ENCODE results near the gene PAQR7. TPM values are rescaled to one million over a fixed set of nuclear protein-coding genes. Genes with fewer than 3 reads are reported as not detected.

The PAQR7 gene
- total RNA-seq, 2 donors from 2014 or later = 0.85 to 2.9 TPM

DNA sequence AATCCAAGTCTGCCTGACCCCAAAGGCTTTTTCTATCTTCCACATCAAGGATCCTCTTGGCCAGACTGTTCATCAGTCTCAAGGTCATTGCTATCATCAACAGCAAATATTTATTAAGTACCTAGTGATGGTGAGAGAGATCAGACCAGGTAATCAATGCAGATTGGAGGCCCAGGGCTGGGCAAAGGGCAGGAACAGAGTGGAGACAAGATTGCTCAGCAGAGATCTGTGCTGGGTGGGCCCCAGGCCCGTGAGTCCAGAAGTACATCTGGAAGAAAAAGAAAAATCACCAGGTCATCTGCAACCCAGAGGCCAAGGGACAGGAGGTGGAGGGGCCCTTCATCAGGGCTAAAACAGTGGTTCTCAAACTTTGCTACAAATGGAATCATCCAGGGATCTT, 10.1 kb upstream of the PAQR7 start:
- Histone ChIP-seq H3K27ac (no peak overlapping the region), H3K9me3 (no peaks in the 10 kb centered on the region), H3K36me3 (no peaks in the 10 kb centered on the region), H3K27me3 (no peaks in the 10 kb centered on the region), H3K4me1 (no peaks in the 10 kb centered on the region), H3K4me3 (no peak overlapping the region)
- no peak for DNase-seq (ENCODE audit: low spot score)
- TF ChIP-seq, protein P1, sequence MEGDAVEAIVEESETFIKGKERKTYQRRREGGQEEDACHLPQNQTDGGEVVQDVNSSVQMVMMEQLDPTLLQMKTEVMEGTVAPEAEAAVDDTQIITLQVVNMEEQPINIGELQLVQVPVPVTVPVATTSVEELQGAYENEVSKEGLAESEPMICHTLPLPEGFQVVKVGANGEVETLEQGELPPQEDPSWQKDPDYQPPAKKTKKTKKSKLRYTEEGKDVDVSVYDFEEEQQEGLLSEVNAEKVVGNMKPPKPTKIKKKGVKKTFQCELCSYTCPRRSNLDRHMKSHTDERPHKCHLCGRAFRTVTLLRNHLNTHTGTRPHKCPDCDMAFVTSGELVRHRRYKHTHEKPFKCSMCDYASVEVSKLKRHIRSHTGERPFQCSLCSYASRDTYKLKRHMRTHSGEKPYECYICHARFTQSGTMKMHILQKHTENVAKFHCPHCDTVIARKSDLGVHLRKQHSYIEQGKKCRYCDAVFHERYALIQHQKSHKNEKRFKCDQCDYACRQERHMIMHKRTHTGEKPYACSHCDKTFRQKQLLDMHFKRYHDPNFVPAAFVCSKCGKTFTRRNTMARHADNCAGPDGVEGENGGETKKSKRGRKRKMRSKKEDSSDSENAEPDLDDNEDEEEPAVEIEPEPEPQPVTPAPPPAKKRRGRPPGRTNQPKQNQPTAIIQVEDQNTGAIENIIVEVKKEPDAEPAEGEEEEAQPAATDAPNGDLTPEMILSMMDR (IDR thresholded peaks at IDR 0.05) = no peak

DNA sequence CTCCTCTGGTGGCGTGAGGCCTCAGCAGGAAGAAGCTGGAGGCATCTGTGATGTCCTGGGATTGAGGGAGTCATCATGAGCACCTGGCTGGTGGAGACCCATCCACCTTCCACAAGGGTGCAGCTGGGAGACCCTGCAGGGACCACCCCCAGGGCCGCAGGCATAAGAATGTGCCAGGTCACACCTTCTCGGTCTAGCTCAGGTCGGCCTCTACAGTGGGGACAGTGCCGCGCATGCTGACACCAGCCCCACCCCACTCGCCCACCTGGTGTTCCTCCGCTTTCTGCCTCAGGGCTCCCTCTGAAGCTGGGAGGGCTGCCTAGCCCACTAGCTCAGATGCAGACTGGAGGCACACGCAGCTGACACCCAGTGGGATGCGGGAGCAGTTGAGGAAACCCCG, 5.8 kb upstream of the PAQR7 start:
- Histone ChIP-seq H3K4me3 (no peak overlapping the region), H3K27me3 (no peaks in the 10 kb centered on the region), H3K9me3 (no peaks in the 10 kb centered on the region), H3K27ac (no peak overlapping the region), H3K4me1 (peaks cover 0 to under 1% of the 10 kb centered on the region in 2 donors), H3K36me3 (no peaks in the 10 kb centered on the region)
- DNase-seq (ENCODE audit: low spot score) = no peak
- TF ChIP-seq, protein P1 (IDR thresholded peaks at IDR 0.05) = no peak

DNA sequence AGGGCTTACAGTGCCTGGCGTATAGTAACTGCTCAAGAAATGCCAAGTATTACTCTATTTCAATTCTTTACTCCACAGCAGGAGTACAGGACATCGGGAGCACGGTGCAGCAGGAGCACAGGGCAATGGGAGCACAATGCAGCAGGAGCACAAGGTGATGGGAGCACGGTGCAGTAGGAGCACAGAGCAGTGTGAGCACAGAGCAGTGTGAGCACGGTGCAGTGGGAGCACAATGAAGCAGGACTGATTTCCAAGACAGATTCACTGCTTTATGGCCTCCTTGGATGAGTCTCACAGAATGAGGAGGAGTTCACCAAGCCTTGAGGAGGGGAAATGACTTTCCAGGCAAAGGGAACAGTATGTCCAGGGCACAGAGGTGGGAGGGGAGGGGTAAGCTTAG, 5.0 kb upstream of the PAQR7 start:
- no peaks in the 10 kb centered on the region for H3K27me3 ChIP-seq
- TF ChIP-seq, protein P1 (IDR thresholded peaks at IDR 0.05) = no peak
- no peaks in the 10 kb centered on the region for H3K9me3 ChIP-seq
- no peak overlapping the region for H3K4me3 ChIP-seq
- no peak overlapping the region for H3K27ac ChIP-seq
- no peak for DNase-seq (ENCODE audit: low spot score)
- H3K36me3 ChIP-seq = no peaks in the 10 kb centered on the region
- H3K4me1 ChIP-seq = peaks cover 0 to 5% of the 10 kb centered on the region in 2 donors

DNA sequence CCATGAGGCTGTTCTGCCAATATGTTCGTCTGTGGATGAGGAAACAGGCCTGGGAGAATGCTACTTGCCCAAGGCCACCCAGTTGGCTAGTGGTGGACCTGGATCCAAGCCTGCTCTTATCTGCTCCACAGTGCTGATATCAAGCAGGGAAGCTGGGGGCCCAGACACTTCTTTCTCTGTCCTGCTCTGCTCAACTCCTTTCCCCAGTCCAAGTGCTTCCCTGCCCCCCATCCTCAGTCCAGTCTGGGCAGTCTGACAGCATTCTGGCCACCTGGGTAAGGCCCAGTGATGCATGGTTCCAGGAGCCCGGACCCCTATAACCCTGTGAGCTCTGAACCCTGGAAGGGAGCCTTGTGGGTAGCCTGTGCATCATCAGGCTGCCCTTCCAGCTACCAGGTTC, 4.2 kb upstream of the PAQR7 start:
- peaks cover 0 to 11% of the 10 kb centered on the region in 2 donors for H3K4me1 ChIP-seq
- no peaks in the 10 kb centered on the region for H3K9me3 ChIP-seq
- H3K36me3 ChIP-seq = no peaks in the 10 kb centered on the region
- TF ChIP-seq, protein P1 (IDR thresholded peaks at IDR 0.05) = no peak
- DNase-seq (ENCODE audit: low spot score) = no peak
- no peak overlapping the region for H3K27ac ChIP-seq
- no peak overlapping the region for H3K4me3 ChIP-seq
- H3K27me3 ChIP-seq = no peaks in the 10 kb centered on the region

DNA sequence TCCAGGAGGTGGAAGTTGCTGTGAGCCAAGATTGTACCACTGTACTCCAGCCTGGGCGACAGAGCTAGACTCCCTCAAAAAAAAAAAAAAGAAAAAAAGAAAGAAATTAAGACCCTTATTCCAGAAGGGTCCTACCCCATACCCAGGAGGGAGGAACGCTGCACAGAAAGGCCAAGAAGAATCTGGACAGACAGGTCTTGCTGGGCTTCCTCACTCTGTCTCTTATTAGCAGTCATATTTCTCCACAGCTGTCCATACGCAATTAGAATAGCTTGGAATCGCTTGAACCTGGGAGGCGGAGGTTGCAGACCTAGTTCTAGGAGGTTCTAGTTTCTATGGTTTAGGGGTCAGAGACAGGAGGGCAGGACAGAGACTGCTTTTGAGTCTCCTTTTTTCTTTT, 3.2 kb upstream of the PAQR7 start:
- TF ChIP-seq, protein P1 (IDR thresholded peaks at IDR 0.05) = no peak
- no peak overlapping the region for H3K27ac ChIP-seq

DNA sequence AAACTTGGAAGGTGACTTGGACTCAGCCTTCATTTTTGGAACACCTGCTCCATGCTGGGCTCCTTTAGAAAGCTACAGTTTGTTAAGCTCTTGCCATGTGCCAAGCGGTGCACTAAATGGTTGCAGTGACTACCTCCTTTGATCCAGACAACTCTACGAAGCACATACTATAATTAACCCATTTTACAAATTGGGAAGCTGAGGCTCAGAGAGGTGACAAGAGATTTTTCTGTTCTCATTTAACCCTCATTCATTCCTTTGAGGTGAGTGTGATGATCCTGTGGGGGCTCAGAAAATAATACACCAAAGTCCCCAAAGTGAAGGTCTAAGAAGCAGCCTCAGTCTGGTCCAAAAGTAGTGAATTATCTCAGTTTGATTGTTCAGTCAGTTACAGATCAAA, 1.6 kb upstream of the PAQR7 start:
- TF ChIP-seq, protein P1 (IDR thresholded peaks at IDR 0.05) = no peak
- H3K4me1 ChIP-seq = peaks cover 0 to 15% of the 10 kb centered on the region in 2 donors
- no peaks in the 10 kb centered on the region for H3K9me3 ChIP-seq
- H3K36me3 ChIP-seq = no peaks in the 10 kb centered on the region
- no peaks in the 10 kb centered on the region for H3K27me3 ChIP-seq
- no peak overlapping the region for H3K4me3 ChIP-seq
- H3K27ac ChIP-seq = no peak overlapping the region
- DNase-seq (ENCODE audit: low spot score) = no peak

More for the DNA sequence above, 3.2 kb upstream of the PAQR7 start:
- no peak for DNase-seq (ENCODE audit: low spot score)
- H3K27me3 ChIP-seq = no peaks in the 10 kb centered on the region
- peaks cover 0 to 14% of the 10 kb centered on the region in 2 donors for H3K4me1 ChIP-seq
- no peaks in the 10 kb centered on the region for H3K36me3 ChIP-seq
- H3K9me3 ChIP-seq = no peaks in the 10 kb centered on the region
- H3K4me3 ChIP-seq = no peak overlapping the region

All from right atrium auricular region (tissue), 2 donors.